ENCODE results near the gene PEX16. TPM values are rescaled to one million over a fixed set of nuclear protein-coding genes. Genes with fewer than 3 reads are reported as not detected.

Gene PEX16
- total and polyA plus RNA-seq, 2 of the 13 experiments (the other 11 are each of a cell fraction or from before 2014, with no cell fraction given), result 12.5 to 21.8 TPM

GRCh38 chr11:45886816-45887520 is 30.7 kb downstream of the PEX16 start:
- BruUV-seq (replicated peaks), result no TSS peak
- no peak overlapping the region for H2AFZ ChIP-seq (ENCODE audit: low read length)
- no peak overlapping the region for H3K9ac ChIP-seq (ENCODE audit: insufficient read depth, low read depth, low read length)
- ChIA-PET CTCF (ENCODE audit: low intra/inter-chr PET ratio, low total read pairs) (no interaction called here), POLR2A (no interaction called here)
- H3K4me1 ChIP-seq (ENCODE audit: insufficient read depth, low read length), result no peaks in the 10 kb centered on the region
- no peaks in the 10 kb centered on the region for H3K9me3 ChIP-seq (ENCODE audit: low read length)
- no peaks in the 10 kb centered on the region for H3K36me3 ChIP-seq (replicated peaks in 1 of 2; ENCODE audit: control insufficient read depth in 1 of 2, insufficient read depth in 2 of 2, low read length in 2 of 2)
- ATAC-seq (no peak), FAIRE-seq (no peak), DNase-seq (ENCODE audit: low spot score) (no peak)
- 70% methylated on average over 2 of the region's 4 CpGs for WGBS (ENCODE audit: low lambda C conversion rate)
- in situ Hi-C loops (cut with HindIII; ENCODE audit: extremely low pct_ligation_motif_present, low pct_unique_long_range_greater_than_20kb), result no loop called here
- H3K79me2 ChIP-seq (ENCODE audit: insufficient read depth, low read length), result no peaks in the 10 kb centered on the region
- intact Hi-C loops (cut with micrococcal nuclease; ENCODE audit: unreplicated experiment), result loop anchor here (1.0 kb wide), 1 partner anchor 31 kb away; no protein-coding TSS in a partner anchor
- H3K27me3 ChIP-seq (ENCODE audit: control insufficient read depth in 1 of 2, insufficient read depth in 2 of 2, low read length in 2 of 2), result no peaks in the 10 kb centered on the region; a peak in 2 of 5 replicates
- peaks cover 12% of the 10 kb centered on the region; the same call in 1 of the 2 replicates for H4K20me1 ChIP-seq (ENCODE audit: insufficient read depth, low read length)
- H3K27ac ChIP-seq (ENCODE audit: extremely low read length, insufficient read depth, low read length), result no peak overlapping the region
- TF ChIP-seq ZBTB44 (CRISPR knock-in tag; IDR thresholded peaks at IDR 0.05), result no peak
- no peak for TF ChIP-seq CREM (IDR thresholded peaks at IDR 0.05)
- no peak for TF ChIP-seq CREM (CRISPR knock-in tag; IDR thresholded peaks at IDR 0.05)
- TF ChIP-seq ZNF251 (CRISPR knock-in tag; IDR thresholded peaks at IDR 0.05), result no peak
- no peak for TF ChIP-seq RFX3 (CRISPR knock-in tag; IDR thresholded peaks at IDR 0.05)
- TF ChIP-seq CBX5 (CRISPR knock-in tag; IDR thresholded peaks at IDR 0.05; ENCODE audit: borderline replicate concordance), result no peak
- TF ChIP-seq ZBTB8A (CRISPR knock-in tag; IDR thresholded peaks at IDR 0.05; ENCODE audit: borderline replicate concordance, low read depth), result no peak
- no peak for TF ChIP-seq BCL6 (CRISPR knock-in tag; IDR thresholded peaks at IDR 0.05)
- no peak for TF ChIP-seq ZMYM4 (CRISPR knock-in tag; IDR thresholded peaks at IDR 0.05)
- no peak for TF ChIP-seq ZBTB46 (CRISPR knock-in tag; IDR thresholded peaks at IDR 0.05; ENCODE audit: borderline replicate concordance)
- no peak for TF ChIP-seq ZXDC (CRISPR knock-in tag; IDR thresholded peaks at IDR 0.05)
- TF ChIP-seq MXD4 (CRISPR knock-in tag; IDR thresholded peaks at IDR 0.05), result no peak
- no peak for TF ChIP-seq MAZ (IDR thresholded peaks at IDR 0.05; ENCODE audit: borderline replicate concordance, low read depth, low read length)
- no peak for TF ChIP-seq MAZ (CRISPR knock-in tag; IDR thresholded peaks at IDR 0.05; ENCODE audit: low read depth)
- no peak for TF ChIP-seq PRMT3 (CRISPR knock-in tag; IDR thresholded peaks at IDR 0.05; ENCODE audit: borderline replicate concordance, low read depth)
- no peak for TF ChIP-seq CREBL2 (CRISPR knock-in tag; IDR thresholded peaks at IDR 0.05; ENCODE audit: borderline replicate concordance)
- TF ChIP-seq ZNF777 (CRISPR knock-in tag; IDR thresholded peaks at IDR 0.05), result no peak
- TF ChIP-seq NCOA2 (CRISPR knock-in tag; IDR thresholded peaks at IDR 0.05), result no peak
- no peak for TF ChIP-seq ZNF589 (CRISPR knock-in tag; conservative IDR thresholded peaks at IDR 0.05)
- no peak overlapping the region for H3K4me3 ChIP-seq (replicated peaks in 1 of 3; ENCODE audit: insufficient read depth in 1 of 3, low read depth in 2 of 3, low read length in 3 of 3)
- no peak overlapping the region for H3K4me2 ChIP-seq (ENCODE audit: low read depth, low read length)
